Limb (tissue), 2 donors: ENCODE data around the gene ALDH5A1.

ENCODE experiments used
- DNase-seq, 2 donors: peaks; one replicate each; pipeline ENCODE4 v3.0.0-alpha.2; 2016; ENCODE audit errors: extremely low spot score in 2 of 2

The ALDH5A1 gene

DNA sequence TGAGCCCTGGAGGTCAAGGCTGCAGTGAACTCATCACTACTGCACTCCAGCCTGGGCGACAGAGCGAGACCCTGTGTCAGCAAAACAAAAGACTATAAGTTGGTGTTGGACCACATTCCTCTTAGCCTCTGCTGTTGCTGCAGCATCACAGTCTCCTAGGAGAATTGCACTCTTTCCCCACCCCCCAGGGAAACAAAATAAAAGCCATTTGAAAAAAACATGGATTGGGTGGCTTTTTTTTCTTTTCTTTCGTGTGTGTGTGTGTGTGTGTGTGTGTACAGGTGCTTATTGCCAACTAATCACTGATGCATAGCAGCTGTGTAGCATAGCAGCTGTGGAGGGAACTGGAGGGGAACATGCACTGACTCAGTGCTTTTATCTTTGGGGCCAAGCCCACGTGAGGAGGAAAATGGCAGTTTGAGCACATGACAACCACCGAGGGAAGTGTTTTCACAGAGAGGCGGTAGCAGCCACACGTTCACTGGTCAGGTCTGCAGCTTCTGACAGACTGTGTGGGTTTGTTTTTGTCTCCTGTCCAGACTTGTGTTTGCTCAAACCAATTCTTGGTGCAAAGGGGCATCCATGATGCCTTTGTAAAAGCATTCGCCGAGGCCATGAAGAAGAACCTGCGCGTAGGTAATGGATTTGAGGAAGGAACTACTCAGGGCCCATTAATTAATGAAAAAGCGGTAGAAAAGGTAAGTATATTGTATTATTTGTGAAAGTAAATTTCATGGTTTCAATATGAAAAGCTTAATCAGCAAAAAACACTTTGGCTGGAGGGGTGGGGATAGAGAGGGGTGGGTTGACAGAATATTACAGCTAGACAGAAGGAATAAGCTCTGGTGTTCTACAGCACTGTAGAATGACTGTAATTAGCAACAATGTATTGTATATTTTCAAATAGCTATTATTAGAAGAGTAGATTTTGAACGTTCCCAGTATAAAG is 27.7 kb downstream of the ALDH5A1 start:
- no peak for DNase-seq

GRCh38 chr6:24524329-24524728 is 29.6 kb downstream of the ALDH5A1 start:
- no peak for DNase-seq

DNA sequence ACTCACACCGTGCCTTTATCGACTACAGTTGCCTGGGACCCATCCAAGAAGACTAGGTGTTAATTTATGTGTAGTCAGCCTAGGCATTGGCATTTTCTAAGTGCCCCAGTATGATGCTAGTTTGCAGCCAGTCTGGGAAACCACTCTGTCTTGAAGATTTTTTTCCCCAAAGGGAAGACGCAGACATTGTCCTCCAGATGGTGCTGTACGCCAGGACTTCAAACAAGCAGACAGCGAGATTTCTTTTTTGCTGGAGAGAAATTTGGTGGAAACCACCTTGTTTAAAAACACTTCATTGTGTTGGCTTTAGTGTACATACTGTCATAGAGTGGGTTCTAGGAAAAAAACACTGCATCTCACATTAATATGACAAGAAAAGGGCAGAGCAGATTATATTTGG is 30.0 kb downstream of the ALDH5A1 start:
- DNase-seq = peak; percentile 7 to 36

GRCh38 chr6:24529985-24530384 is 35.2 kb downstream of the ALDH5A1 start:
- DNase-seq = no peak

DNA sequence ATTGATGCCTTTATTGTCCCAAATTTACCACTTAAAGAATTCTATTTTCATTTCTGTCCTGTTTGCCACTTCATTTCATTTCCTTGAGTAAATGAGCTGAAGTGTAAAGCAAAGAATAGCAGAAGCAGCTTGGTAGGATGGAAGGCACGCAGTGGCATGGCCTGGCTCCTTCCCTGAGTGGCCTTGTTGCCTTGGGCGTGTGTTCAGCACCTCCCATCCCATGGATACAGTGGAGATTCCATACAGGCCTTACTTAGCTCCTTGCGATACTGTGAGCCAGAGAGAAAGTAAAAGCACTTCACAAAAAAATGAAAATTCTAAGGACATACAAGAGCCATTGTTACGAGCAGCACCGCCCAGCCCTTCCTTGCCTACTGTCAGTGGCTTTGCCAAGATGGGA is 39.6 kb downstream of the ALDH5A1 start:
- no peak for DNase-seq

GRCh38 chr6:24535210-24535609 is 40.4 kb downstream of the ALDH5A1 start:
- no peak for DNase-seq

DNA sequence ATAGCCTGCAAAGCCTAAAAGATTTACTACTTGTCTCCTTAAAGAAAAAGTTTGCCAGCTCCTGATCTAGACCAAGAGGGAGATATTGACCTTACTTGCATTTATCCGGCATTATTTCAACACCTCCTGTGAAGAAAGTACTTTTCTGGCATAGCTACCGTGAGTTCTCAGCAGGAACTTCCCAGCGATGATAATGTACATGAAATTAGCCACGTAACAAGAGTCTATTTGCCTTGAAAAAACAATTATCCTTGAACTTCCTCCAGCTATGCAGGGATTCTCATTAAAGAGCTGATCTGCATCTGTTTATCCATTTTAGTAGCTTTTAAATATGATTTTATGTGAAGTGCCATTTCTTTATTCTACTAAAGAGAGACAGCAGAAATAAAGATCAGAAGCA is 41.7 kb downstream of the ALDH5A1 start:
- no peak for DNase-seq

GRCh38 chr6:24537082-24537699 is 42.4 kb downstream of the ALDH5A1 start:
- no peak for DNase-seq

DNA sequence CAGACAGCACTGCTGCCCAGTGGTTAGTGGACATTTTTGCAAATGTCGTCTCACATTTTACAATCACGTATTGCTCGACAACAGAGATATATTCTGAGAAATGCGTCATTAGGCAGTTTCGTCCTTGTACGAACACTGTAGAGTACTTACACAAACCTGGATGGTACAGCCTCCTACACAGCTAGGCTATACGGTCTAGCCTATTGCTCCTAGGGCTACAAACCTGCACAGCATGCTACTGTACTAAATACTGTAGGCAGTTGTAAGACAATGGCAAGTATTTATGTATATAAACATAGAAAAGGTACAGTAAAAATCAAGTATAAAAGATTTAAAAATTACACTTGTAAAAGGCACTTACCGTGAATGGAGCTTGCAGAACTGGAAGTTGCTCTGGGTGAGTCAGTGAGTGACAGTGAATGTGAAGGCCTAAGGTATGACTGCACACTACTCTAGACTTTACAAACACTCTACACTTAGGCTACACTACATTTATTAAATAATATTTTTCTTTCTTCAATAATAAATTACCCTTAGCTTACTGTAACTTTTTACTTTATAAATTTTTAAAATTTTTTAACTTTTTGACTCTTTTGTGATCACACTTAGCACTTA is 43.1 kb downstream of the ALDH5A1 start:
- no peak for DNase-seq

DNA sequence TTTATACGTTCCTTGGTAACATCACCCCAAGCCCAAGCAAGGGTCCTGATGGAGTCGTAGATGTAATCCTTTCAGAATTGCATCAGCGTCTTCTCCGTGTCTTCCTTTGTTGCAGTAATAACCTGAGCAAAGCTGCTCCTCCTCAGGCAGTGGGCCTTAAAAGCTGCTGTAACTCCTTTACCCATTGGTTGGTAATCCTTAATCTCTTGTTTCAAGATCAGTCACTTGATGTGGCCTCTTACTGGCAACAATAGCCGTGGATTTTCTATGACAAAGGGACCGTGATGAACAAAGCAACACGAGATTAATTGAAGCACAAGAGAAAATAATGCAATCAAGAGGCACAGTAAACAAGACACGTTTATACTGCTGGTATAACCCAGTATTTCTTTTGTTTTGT is 44.6 kb downstream of the ALDH5A1 start:
- DNase-seq = no peak

DNA sequence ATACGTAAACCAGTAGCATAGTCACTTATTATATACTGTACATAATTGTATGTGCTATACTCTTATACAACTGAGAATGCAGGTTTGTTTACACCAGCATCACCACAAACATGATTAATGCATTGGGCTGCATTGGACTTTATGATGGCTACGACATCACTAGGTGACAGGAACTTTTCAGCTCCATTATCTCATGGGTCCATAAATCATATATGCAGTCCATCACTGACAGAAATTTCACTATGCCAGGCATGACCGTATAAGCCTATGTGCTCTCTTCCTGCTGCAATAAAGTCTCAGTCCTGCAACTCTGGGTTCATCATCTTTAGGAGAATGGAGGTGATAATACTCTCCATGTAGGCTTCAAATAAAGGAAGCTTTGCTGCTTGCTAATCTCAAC is 45.4 kb downstream of the ALDH5A1 start:
- no peak for DNase-seq

GRCh38 chr6:24543683-24544082 is 48.9 kb downstream of the ALDH5A1 start:
- no peak for DNase-seq

DNA sequence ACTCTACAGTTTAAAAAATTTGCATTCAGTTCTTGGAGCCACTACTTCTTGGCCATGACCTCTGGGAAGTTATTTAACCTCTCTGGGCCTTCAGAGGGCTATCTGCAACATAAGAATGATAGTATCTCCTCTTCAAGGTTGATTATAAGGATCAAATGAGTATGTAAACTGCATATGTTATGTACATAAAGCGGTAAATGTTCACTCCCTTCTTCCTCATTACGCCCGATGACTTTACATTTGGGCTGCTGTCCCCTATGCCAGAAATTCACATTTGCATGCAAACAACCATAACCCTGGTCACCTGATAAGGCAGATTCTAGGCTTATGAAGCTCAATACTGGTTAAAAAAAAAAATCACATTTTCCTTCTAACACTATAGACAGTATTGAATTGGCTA is 50.4 kb downstream of the ALDH5A1 start:
- no peak for DNase-seq

DNA sequence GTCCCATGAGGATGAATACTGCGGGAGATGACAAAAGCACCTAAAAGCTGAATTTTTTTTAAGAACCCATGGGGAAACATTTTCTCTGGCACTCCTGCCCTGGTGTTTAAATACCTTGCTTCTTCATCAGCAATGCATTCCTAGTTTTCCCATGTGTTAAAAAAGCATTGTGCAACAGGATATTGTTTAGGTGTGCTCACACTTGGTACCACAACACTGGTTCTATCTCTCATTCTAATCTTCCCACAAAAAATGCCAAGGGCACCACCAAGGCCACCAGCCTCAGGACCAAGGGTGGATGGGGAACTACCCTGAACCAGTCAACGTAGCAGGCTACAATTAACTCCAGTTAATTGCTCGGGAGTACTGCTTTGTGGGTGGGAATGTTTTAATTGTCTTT is 50.9 kb downstream of the ALDH5A1 start:
- no peak for DNase-seq

- no peak for DNase-seq
These were observed 51.7 kb downstream of the ALDH5A1 start for GRCh38 chr6:24546439-24546838.

GRCh38 chr6:24547243-24547642 is 52.5 kb downstream of the ALDH5A1 start:
- no peak for DNase-seq

DNA sequence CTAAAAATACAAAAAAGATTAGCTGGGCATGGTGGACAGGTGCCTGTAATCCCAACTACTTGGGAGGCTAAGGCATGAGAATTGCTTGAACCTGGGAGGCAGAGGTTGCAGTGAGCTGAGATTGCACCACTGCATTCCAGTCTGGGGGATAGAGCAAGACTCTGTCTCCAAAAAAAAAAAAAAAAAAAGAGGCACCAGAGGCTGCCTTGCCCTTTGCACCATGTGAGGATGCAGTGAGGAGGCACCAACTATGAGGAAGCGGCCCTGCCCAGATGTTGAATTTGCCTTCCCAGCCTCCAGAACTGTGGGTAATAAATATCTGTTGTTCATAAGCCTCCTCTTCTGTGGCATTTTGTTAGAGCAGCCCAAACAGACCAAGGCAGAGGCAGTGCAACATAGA is 54.4 kb downstream of the ALDH5A1 start:
- no peak for DNase-seq

GRCh38 chr6:24549674-24550353 is 55.0 kb downstream of the ALDH5A1 start:
- DNase-seq = no peak

- DNase-seq = no peak
These were observed 56.4 kb downstream of the ALDH5A1 start for GRCh38 chr6:24551139-24551538.

- no peak for DNase-seq
These were observed 59.7 kb downstream of the ALDH5A1 start for GRCh38 chr6:24554474-24554873.

GRCh38 chr6:24558516-24558915 is 63.7 kb downstream of the ALDH5A1 start:
- no peak for DNase-seq

- DNase-seq = no peak
These were observed 69.3 kb downstream of the ALDH5A1 start for GRCh38 chr6:24564081-24564480.
